C4-2B (cell line): ENCODE results near the gene PGRMC1.

Experiments used
- ZFX ChIP-seq: fragments of 450-650 bp; IDR thresholded peaks from 2 replicates; pipeline ENCODE4 v1.6.1; 2017
- TF ChIP-seq, protein P1 (sequence below): fragments of 450-650 bp; conservative IDR thresholded peaks from 2 replicates; pipeline ENCODE4 v1.5.1; 2017; ENCODE audit warnings: mild to moderate bottlenecking

GRCh38 chrX:119229253-119229615 is 6.9 kb upstream of the PGRMC1 start:
- TF ChIP-seq, protein P1, sequence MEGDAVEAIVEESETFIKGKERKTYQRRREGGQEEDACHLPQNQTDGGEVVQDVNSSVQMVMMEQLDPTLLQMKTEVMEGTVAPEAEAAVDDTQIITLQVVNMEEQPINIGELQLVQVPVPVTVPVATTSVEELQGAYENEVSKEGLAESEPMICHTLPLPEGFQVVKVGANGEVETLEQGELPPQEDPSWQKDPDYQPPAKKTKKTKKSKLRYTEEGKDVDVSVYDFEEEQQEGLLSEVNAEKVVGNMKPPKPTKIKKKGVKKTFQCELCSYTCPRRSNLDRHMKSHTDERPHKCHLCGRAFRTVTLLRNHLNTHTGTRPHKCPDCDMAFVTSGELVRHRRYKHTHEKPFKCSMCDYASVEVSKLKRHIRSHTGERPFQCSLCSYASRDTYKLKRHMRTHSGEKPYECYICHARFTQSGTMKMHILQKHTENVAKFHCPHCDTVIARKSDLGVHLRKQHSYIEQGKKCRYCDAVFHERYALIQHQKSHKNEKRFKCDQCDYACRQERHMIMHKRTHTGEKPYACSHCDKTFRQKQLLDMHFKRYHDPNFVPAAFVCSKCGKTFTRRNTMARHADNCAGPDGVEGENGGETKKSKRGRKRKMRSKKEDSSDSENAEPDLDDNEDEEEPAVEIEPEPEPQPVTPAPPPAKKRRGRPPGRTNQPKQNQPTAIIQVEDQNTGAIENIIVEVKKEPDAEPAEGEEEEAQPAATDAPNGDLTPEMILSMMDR: no peak
- no peak for TF ChIP-seq ZFX
